Fibroblast of villous mesenchyme (primary cell): ENCODE data around the gene BEST1. TPM values are rescaled to one million over a fixed set of nuclear protein-coding genes. Genes with fewer than 3 reads are reported as not detected.
A peak's percentile ranks its signal among the peaks of the same experiment; 100 is the strongest.

Experiments
- DNase-seq: peaks from one replicate; pipeline ENCODE4 v3.0.0-alpha.2; 2010; ENCODE audit warnings: low read depth
- H3K4me3 ChIP-seq: 2 replicates; pipeline ENCODE4 v1.5.1; 2011; ENCODE audit warnings: low read depth, mild to moderate bottlenecking, low read length
- CTCF ChIP-seq: IDR thresholded peaks from 2 replicates; pipeline ENCODE4 v1.5.1; 2012; ENCODE audit warnings: low read depth, mild to moderate bottlenecking, low read length; ENCODE audit not compliant: insufficient read depth
- total RNA-seq: library from RNA; depleted of rRNA; stranded (reverse); fragments of >200 nt; gene quantifications from 2 replicates; pipeline ENCODE4 v1.2.3, GENCODE V29; 2012

BEST1 gene
- total RNA-seq, 1 donor, result 3.0 TPM

GRCh38 chr11:61954106-61954850 lies 4.1 kb downstream of the BEST1 start:
- DNase-seq, result no peak
- no peak for TF ChIP-seq CTCF
- no peak overlapping the region for H3K4me3 ChIP-seq

DNA sequence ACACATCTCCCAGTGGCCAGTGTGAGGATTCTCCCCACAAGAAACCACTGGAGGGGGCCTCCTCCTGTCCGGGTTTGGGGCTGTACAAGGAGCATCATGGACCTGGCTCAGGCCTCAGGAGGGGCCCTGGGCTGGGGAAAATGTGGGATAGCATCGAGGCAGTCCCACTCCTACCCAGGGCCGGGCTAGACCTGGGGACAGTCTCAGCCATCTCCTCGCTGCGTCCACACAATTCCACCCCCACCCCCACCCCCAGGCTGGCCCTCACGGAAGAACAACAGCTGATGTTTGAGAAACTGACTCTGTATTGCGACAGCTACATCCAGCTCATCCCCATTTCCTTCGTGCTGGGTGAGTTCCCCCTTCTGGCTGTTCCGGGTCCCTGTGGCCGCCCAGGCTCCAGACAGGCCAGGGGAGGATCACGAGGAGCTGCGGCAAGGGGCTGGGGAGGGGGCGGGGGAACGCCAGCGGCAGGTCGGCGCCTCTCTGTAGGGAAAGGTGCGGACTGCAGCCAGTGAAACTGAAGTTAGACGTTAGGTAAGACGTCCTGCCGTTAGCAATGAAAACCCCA lies 4.8 kb downstream of the BEST1 start:
- H3K4me3 ChIP-seq, result peak overlapping the region; percentile 48
- DNase-seq, result peak; percentile 95
- peak; percentile 28 for TF ChIP-seq CTCF

DNA sequence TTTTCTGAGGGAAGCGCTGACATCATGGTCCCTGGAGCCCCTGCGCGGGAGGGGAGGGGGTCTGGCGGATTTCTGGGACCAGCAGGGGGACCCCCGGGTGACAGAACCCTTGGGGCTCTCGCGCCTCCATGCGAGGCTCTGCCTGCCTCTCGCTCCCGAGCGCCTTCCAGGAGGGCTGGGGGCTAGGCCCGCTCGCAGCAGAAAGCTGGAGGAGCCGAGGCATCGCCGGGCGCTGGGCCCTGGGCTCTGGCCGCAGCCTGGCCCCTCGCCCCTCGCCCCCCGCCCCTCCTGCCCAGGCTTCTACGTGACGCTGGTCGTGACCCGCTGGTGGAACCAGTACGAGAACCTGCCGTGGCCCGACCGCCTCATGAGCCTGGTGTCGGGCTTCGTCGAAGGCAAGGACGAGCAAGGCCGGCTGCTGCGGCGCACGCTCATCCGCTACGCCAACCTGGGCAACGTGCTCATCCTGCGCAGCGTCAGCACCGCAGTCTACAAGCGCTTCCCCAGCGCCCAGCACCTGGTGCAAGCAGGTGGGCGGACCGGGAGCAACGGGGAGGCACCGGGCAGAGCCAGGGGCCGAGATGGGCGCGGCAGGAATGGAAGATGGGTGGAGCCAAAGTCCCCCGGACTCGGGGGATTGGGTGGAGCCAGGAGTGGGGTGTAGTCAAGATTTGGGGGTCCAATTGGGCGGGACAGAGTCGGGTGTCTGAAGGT lies 5.4 kb downstream of the BEST1 start:
- DNase-seq, result no peak
- peak overlapping the region; percentile 48 for H3K4me3 ChIP-seq
- TF ChIP-seq CTCF, result no peak

- no peak for DNase-seq
- TF ChIP-seq CTCF, result no peak
- H3K4me3 ChIP-seq, result no peak overlapping the region
Measured at GRCh38 chr11:61956191-61957020, 6.3 kb downstream of the BEST1 start.

DNA sequence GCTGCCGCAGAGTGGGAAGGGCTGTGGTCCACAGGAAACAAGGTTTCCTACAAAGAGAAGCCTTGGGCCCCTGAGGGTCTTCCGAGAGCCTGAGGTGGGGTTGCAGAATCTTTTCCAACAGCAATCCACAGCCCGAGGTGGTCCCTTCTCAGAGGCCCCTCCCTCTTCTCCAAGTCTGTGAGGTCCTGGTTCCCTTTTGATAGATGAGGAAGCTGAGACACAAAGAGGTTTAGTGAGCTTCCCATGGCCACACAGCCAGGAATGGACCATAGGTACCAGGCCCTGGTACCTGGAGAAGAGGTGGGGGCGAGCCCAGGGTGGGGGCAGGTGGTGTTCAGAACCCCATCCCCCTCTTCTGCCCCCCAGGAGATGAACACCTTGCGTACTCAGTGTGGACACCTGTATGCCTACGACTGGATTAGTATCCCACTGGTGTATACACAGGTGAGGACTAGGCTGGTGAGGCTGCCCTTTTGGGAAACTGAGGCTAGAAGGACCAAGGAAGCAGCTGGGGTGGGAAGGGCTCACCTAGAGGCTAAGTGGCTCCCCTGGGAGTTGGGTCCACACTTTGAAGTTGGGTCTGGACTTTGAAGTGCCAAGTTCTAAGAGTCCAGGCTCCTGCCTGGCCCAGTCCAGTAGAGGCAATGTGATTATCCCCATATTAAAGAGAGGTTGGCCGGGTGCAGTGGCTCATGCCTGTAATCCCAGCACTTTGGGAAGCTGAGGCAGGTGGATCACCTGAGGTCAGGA lies 7.0 kb downstream of the BEST1 start:
- no peak for DNase-seq
- no peak overlapping the region for H3K4me3 ChIP-seq
- TF ChIP-seq CTCF, result no peak

DNA sequence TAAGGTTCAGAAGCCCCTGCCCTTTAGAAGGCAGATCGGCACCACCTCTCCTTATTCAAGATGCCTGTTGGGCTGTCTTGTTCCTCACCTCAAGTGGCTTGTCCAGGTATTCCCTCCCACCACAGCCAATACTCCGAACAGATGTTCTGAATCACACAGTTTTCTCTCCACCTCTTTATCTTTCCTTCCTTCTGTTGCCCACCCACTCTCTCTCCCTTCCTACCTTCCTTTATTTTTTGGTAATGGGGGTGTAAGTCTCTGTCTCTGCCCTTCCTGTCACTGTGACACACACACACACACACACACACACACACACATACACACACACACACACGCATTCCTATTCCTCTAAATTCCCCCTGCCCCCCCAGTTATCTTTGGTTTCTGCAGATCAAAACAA lies 8.4 kb downstream of the BEST1 start:
- no peak for DNase-seq

More for the DNA sequence above, 8.4 kb downstream of the BEST1 start:
- TF ChIP-seq CTCF, result no peak
- no peak overlapping the region for H3K4me3 ChIP-seq
